Measurements from ENCODE around the gene PKP1. TPM values are rescaled to one million over a fixed set of nuclear protein-coding genes. Genes with fewer than 3 reads are reported as not detected.

PKP1 gene
- total and polyA plus RNA-seq, 10 donors: 0.04 to 0.10 (median 0.06) TPM; not detected in 7

DNA sequence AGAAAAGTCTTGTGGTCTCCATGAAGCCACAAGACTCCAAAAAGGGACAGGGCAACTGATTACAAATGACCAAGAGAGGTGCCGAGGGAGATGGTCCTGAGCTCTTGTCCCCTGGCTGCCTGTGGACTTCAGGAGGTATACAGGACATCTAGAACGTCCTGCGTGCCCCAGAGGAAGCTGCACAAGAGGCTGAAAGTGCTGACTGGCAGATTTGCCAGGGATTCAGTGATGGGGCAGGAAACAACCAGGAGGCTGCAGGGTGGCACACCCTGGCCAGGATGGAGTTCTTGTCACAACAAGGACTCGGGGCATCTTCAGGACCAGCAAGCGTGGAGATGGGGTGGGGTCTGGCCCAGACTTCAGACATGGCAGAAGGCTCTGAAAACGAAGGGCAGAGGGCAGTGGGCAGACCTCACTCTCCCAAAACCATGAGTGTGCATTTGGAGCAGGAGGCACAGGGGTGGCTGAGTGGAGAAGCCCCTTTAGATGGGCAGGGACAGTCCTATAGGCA, 13.4 kb upstream of the PKP1 start:
- intact Hi-C loops (cut with DNase I; ENCODE audit: low total_unique reads): no loop called here
- Histone ChIP-seq H3K27me3 (replicated peaks in 1 of 7) (peaks cover 0 to 45% (median 0%) of the 10 kb centered on the region in 7 donors), H3K36me3 (no peaks in the 10 kb centered on the region), H3K9me3 (no peaks in the 10 kb centered on the region), H3K27ac (no peak overlapping the region), H3K4me3 (no peak overlapping the region), H3K4me1 (no peaks in the 10 kb centered on the region)
- 59 to 71% (median 67%) methylated on average over 6 of the region's 6 CpGs for WGBS, 5 donors
- TF ChIP-seq, protein P1, sequence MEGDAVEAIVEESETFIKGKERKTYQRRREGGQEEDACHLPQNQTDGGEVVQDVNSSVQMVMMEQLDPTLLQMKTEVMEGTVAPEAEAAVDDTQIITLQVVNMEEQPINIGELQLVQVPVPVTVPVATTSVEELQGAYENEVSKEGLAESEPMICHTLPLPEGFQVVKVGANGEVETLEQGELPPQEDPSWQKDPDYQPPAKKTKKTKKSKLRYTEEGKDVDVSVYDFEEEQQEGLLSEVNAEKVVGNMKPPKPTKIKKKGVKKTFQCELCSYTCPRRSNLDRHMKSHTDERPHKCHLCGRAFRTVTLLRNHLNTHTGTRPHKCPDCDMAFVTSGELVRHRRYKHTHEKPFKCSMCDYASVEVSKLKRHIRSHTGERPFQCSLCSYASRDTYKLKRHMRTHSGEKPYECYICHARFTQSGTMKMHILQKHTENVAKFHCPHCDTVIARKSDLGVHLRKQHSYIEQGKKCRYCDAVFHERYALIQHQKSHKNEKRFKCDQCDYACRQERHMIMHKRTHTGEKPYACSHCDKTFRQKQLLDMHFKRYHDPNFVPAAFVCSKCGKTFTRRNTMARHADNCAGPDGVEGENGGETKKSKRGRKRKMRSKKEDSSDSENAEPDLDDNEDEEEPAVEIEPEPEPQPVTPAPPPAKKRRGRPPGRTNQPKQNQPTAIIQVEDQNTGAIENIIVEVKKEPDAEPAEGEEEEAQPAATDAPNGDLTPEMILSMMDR (IDR thresholded peaks at IDR 0.05 in 8 of 11, conservative IDR thresholded peaks at IDR 0.05 in 3 of 11): no peak
- TF ChIP-seq POLR2A (IDR thresholded peaks at IDR 0.05) (no peak), POLR2AphosphoS5 (IDR thresholded peaks at IDR 0.05) (no peak)
- peak; percentile 63 for DNase-seq

DNA sequence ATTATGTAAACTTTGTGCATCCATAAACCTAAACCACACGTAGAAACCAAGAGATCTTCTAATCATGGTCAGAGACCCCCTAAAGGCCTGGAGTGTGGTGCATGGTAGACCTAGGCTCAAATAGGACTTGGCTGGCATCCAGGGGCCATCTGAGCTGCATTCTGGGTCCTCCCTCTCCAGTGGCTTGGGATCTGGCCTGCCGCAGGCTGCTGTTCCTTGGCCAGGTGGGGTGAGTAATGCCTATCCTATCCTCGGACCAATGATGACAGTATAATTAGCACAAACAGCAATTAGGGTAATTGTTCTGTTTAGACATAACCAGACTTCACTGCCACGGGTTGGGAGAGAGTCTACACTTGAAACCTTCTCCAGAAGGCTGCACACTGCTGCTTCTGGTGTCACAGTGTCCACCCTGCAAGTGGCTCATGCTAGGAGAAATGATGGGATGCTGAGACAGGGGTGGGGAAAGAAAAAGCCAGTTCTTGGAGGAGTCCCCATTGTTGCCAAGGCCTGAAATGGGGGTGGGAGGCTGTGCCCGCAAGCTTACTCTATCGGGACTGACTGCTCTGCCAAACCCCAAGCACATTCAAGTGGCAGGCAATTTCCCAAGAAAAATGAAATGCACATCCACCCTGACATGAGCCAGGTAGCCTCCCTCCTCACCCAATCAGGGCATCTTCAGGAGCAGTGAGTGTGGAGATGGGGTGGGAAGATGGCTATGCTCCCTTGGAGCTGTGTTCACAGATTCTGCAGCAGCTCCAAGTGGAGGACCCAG, 12.5 kb upstream of the PKP1 start:
- no peak for DNase-seq
- WGBS, 5 donors: 72 to 91% (median 75%) methylated on average over 6 of the region's 6 CpGs

DNA sequence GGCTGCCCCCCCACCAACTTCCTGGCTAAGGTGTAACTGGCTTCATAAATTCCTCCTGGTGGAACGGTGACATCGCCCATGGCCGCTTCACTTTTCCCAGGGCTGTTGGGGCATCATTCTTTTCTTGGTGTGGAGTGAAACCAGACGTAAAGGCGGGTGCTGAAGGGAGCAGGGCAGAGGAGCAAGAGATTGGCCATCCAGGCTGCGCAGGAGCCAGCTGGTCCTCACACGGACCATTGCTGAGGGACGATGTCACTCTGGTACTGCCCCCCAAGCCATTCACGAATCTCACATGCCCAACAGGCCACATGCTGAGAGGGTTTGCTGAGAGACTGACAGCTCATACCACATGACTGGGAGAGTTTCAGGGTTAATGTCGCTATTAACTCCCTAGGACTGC, 10.5 kb upstream of the PKP1 start:
- Histone ChIP-seq H3K27me3 (replicated peaks in 1 of 7) (peaks cover 0 to 44% (median 0%) of the 10 kb centered on the region in 7 donors), H3K9me3 (no peaks in the 10 kb centered on the region)
- no peak for DNase-seq

More for the DNA sequence above, 12.5 kb upstream of the PKP1 start:
- H3K27me3 ChIP-seq (replicated peaks in 1 of 7): peaks cover 0 to 45% (median 0%) of the 10 kb centered on the region in 7 donors
- H3K36me3 ChIP-seq: no peaks in the 10 kb centered on the region
- no peaks in the 10 kb centered on the region for H3K4me1 ChIP-seq
- intact Hi-C loops (cut with DNase I; ENCODE audit: low total_unique reads): no loop called here
- no peaks in the 10 kb centered on the region for H3K9me3 ChIP-seq
- TF ChIP-seq POLR2AphosphoS5 (IDR thresholded peaks at IDR 0.05): no peak
- no peak for TF ChIP-seq POLR2A (IDR thresholded peaks at IDR 0.05)
- TF ChIP-seq, protein P1 (IDR thresholded peaks at IDR 0.05 in 8 of 11, conservative IDR thresholded peaks at IDR 0.05 in 3 of 11): no peak
- no peak overlapping the region for H3K27ac ChIP-seq
- H3K4me3 ChIP-seq: no peak overlapping the region

More for the DNA sequence above, 10.5 kb upstream of the PKP1 start:
- no peaks in the 10 kb centered on the region for H3K36me3 ChIP-seq
- no peaks in the 10 kb centered on the region for H3K4me1 ChIP-seq
- TF ChIP-seq, protein P1 (IDR thresholded peaks at IDR 0.05 in 8 of 11, conservative IDR thresholded peaks at IDR 0.05 in 3 of 11): no peak
- TF ChIP-seq POLR2A (IDR thresholded peaks at IDR 0.05) (no peak), POLR2AphosphoS5 (IDR thresholded peaks at IDR 0.05) (no peak)
- 86 to 91% (median 87%) methylated on average over 10 of the region's 10 CpGs for WGBS, 5 donors
- H3K4me3 ChIP-seq: no peak overlapping the region
- no peak overlapping the region for H3K27ac ChIP-seq
- intact Hi-C loops (cut with DNase I; ENCODE audit: low total_unique reads): no loop called here
